Activated CD8-positive, alpha-beta memory T cell treated with anti-CD3 and anti-CD28 coated beads, Interleukin-2, amount 50 U/mL, for 24 hours (primary cell): ENCODE results near the gene GLI2.

Source experiments
- DNase-seq: peaks from one replicate; pipeline ENCODE4 v3.0.0-alpha.2; 2020; ENCODE audit errors: extremely low read depth

GLI2 gene

GRCh38 chr2:120758181-120759144 lies 22.8 kb downstream of the GLI2 start:
- no peak for DNase-seq

GRCh38 chr2:120759543-120760331 lies 24.1 kb downstream of the GLI2 start:
- no peak for DNase-seq

GRCh38 chr2:120760446-120761135 lies 24.9 kb downstream of the GLI2 start:
- DNase-seq: no peak

- DNase-seq: no peak
Observed at GRCh38 chr2:120761164-120761861, 25.6 kb downstream of the GLI2 start.

GRCh38 chr2:120761911-120762310 lies 26.2 kb downstream of the GLI2 start:
- no peak for DNase-seq

GRCh38 chr2:120762341-120763061 lies 26.8 kb downstream of the GLI2 start:
- DNase-seq: no peak

- no peak for DNase-seq
Observed at GRCh38 chr2:120763508-120763907, 27.8 kb downstream of the GLI2 start.

- DNase-seq: no peak
Observed at GRCh38 chr2:120763931-120764330, 28.3 kb downstream of the GLI2 start.

- DNase-seq: no peak
Observed at GRCh38 chr2:120764492-120764891, 28.8 kb downstream of the GLI2 start.

GRCh38 chr2:120764991-120765677 lies 29.5 kb downstream of the GLI2 start:
- no peak for DNase-seq

- no peak for DNase-seq
Observed at GRCh38 chr2:120765678-120766469, 30.2 kb downstream of the GLI2 start.

- no peak for DNase-seq
Observed at GRCh38 chr2:120766470-120767351, 31.0 kb downstream of the GLI2 start.

GRCh38 chr2:120767486-120768005 lies 31.9 kb downstream of the GLI2 start:
- DNase-seq: no peak

GRCh38 chr2:120768112-120769048 lies 32.7 kb downstream of the GLI2 start:
- no peak for DNase-seq

- DNase-seq: no peak
Observed at GRCh38 chr2:120769076-120769786, 33.6 kb downstream of the GLI2 start.

- no peak for DNase-seq
Observed at GRCh38 chr2:120769787-120770120, 34.1 kb downstream of the GLI2 start.

- no peak for DNase-seq
Observed at GRCh38 chr2:120770176-120770575, 34.5 kb downstream of the GLI2 start.
